ENCODE results near the gene DNAI4. TPM values are rescaled to one million over a fixed set of nuclear protein-coding genes. Genes with fewer than 3 reads are reported as not detected.

DNAI4 gene
- polyA plus RNA-seq, 3 donors = 15.4 to 16.6 (median 15.7) TPM

DNA sequence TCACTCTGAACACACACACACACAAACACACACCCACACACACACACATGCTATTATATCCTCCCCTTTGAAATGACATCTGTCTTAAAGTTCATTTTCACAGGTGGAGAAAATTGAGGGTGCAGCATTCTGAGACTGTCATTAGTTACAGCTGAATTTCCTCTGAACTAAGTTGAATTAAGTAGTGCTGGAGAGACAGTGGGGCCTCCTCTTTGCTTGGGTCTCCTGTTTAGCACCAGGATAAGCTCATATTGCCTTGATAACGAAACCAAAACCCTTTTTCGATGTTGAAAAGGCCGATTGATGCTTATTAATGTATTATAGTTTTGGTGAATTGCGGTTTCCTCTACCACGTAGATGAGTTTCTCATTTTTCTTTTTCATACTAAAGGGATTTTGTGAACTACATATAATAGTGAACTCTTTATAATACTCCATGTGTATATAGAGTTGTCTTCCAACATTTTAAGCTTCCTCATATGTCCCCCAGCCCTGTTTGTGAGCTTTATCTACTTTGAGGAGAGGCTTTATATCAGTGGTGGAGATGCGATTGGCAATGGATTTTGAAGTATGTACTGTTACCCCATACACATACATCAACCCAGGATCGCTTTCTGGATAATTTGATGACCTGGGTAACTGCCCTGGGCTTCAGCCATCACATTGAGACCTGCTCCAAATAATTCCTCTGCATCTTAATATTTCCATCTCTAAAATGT is 155.0 kb downstream of the DNAI4 start:
- DNase-seq (ENCODE audit: low read depth in 3 of 3, low spot score in 2 of 3) = no peak

- no peak for DNase-seq (ENCODE audit: low read depth in 3 of 3, low spot score in 2 of 3)
These were observed 155.7 kb downstream of the DNAI4 start for GRCh38 chr1:66768965-66769364.

GRCh38 chr1:66767626-66768025 is 157.0 kb downstream of the DNAI4 start:
- no peak for DNase-seq (ENCODE audit: low read depth in 3 of 3, low spot score in 2 of 3)

- DNase-seq (ENCODE audit: low read depth in 3 of 3, low spot score in 2 of 3) = no peak
These were observed 159.6 kb downstream of the DNAI4 start for GRCh38 chr1:66764994-66765578.

Other genes starting within 250 kb of the DNAI4 start
- gene DYNLT5, start 172.4 kb downstream of the DNAI4 start, polyA plus RNA-seq (ENCODE audit: insufficient read length in 3 of 3) = 1 to 10 TPM; 1.2 to 1.9 (median 1.7) TPM
- under 1 TPM in 2 of 3 donors, not detected in 1; 0.18 to 0.35 TPM for gene INSL5, start 123.6 kb downstream of the DNAI4 start, polyA plus RNA-seq (ENCODE audit: insufficient read length in 3 of 3)
- 10 to 100 TPM; 39.7 to 45.2 (median 44.7) TPM for gene MIER1, start 134 bp upstream of the DNAI4 start, polyA plus RNA-seq (ENCODE audit: insufficient read length in 3 of 3)
- gene SLC35D1, start 129.3 kb upstream of the DNAI4 start, polyA plus RNA-seq (ENCODE audit: insufficient read length in 3 of 3) = 10 to 100 TPM; 14.0 to 15.1 (median 14.8) TPM
- under 1 TPM; 0.23 to 0.42 (median 0.32) TPM for gene C1orf141, start 210.1 kb upstream of the DNAI4 start, polyA plus RNA-seq (ENCODE audit: insufficient read length in 3 of 3)
- gene IL23R, start 241.6 kb upstream of the DNAI4 start, polyA plus RNA-seq (ENCODE audit: insufficient read length in 3 of 3) = under 1 TPM in 2 of 3 donors, not detected in 1; 0.06 to 0.10 TPM

Data from right renal cortex interstitium (tissue), 3 donors.